SK-N-SH treated with all-trans-retinoic acid at 6 μM for 48 hours (cell line): ENCODE measurements around the gene CLK3.

Experiments
- ATAC-seq: fragments of 200-7000 bp; cut with Tn5 transposase; 3 replicates; pipeline ENCODE4 v1.9.1; 2020; ENCODE audit warnings: mild to moderate bottlenecking, moderate library complexity
- ARNTL ChIP-seq: fragments of 450-650 bp; formaldehyde crosslinking; IDR thresholded peaks from 2 replicates; pipeline ENCODE4 v1.5.0; 2020; ENCODE audit warnings: low read depth, mild to moderate bottlenecking, moderate library complexity, borderline replicate concordance
- BACH2 ChIP-seq: fragments of 250-450 bp; sonication (Bioruptor Pico); IDR thresholded peaks from 2 replicates; pipeline ENCODE4 v1.9.0; 2021; ENCODE audit warnings: mild to moderate bottlenecking, borderline replicate concordance
- CSDC2 ChIP-seq: fragments of 250-450 bp; sonication (Bioruptor Pico); IDR thresholded peaks from 2 replicates; pipeline ENCODE4 v1.5.0; 2020; ENCODE audit warnings: mild to moderate bottlenecking, moderate library complexity
- ESRRG ChIP-seq: fragments of 250-450 bp; sonication (Bioruptor Pico); IDR thresholded peaks from 2 replicates; pipeline ENCODE4 v1.6.1; 2021; ENCODE audit warnings: mild to moderate bottlenecking
- GLIS3 ChIP-seq: fragments of 250-450 bp; sonication (Bioruptor Pico); IDR thresholded peaks from 2 replicates; pipeline ENCODE4 v1.5.0; 2020; ENCODE audit warnings: mild to moderate bottlenecking, moderate library complexity
- ISL1 ChIP-seq: fragments of 250-450 bp; sonication (Bioruptor Pico); IDR thresholded peaks from 2 replicates; pipeline ENCODE4 v2.1.2; 2022; ENCODE audit warnings: mild to moderate bottlenecking, moderate library complexity
- OSR1 ChIP-seq: fragments of 250-450 bp; sonication (Bioruptor Pico); IDR thresholded peaks from 2 replicates; pipeline ENCODE4 v1.8.0; 2022; ENCODE audit warnings: moderate library complexity, mild to moderate bottlenecking, inconsistent platforms
- PATZ1 ChIP-seq: fragments of 250-450 bp; sonication (Bioruptor Pico); IDR thresholded peaks from 2 replicates; pipeline ENCODE4 v1.8.0; 2020; ENCODE audit warnings: mild to moderate bottlenecking, moderate library complexity, borderline replicate concordance
- POU6F1 ChIP-seq: fragments of 250-450 bp; sonication (Bioruptor Pico); IDR thresholded peaks from 2 replicates; pipeline ENCODE4 v1.8.0; 2021; ENCODE audit warnings: low read depth, mild to moderate bottlenecking, moderate library complexity, borderline replicate concordance
- PPARA ChIP-seq: fragments of 250-450 bp; sonication (Bioruptor Pico); IDR thresholded peaks from 2 replicates; pipeline ENCODE4 v1.5.0; 2020; ENCODE audit warnings: mild to moderate bottlenecking, borderline replicate concordance
- TCF4 ChIP-seq: fragments of 250-450 bp; sonication (Bioruptor Pico); IDR thresholded peaks from 2 replicates; pipeline ENCODE4 v1.8.0; 2021; ENCODE audit warnings: mild to moderate bottlenecking, moderate library complexity, borderline replicate concordance
- TSHZ2 ChIP-seq: fragments of 250-450 bp; sonication (Bioruptor Pico); IDR thresholded peaks from 2 replicates; pipeline ENCODE4 v1.5.0; 2020; ENCODE audit warnings: mild to moderate bottlenecking, moderate library complexity
- ZFP30 ChIP-seq: fragments of 450-650 bp; formaldehyde crosslinking; IDR thresholded peaks from 2 replicates; pipeline ENCODE4 v1.5.0; 2022; ENCODE audit warnings: mild to moderate bottlenecking, moderate library complexity
- ZNF565 ChIP-seq: fragments of 450-650 bp; formaldehyde crosslinking; conservative IDR thresholded peaks from 2 replicates; pipeline ENCODE4 v1.5.0; 2020; ENCODE audit warnings: low read depth, mild to moderate bottlenecking, moderate library complexity
- ZNF70 ChIP-seq: fragments of 450-650 bp; formaldehyde crosslinking; IDR thresholded peaks from 2 replicates; pipeline ENCODE4 v1.5.0; 2020; ENCODE audit warnings: mild to moderate bottlenecking, moderate library complexity
- ZNF8 ChIP-seq: fragments of 450-650 bp; formaldehyde crosslinking; IDR thresholded peaks from 2 replicates; pipeline ENCODE4 v1.5.0; 2020; ENCODE audit warnings: mild to moderate bottlenecking, moderate library complexity
- TF ChIP-seq, protein P1 (sequence below): fragments of 250-450 bp; sonication (Bioruptor Pico); IDR thresholded peaks from 2 replicates; pipeline ENCODE4 v1.5.1; 2021; ENCODE audit warnings: mild to moderate bottlenecking, moderate library complexity
- TF ChIP-seq, protein P2 (sequence below): fragments of 250-450 bp; sonication (Bioruptor Pico); IDR thresholded peaks from 2 replicates; pipeline ENCODE4 v1.5.1; 2020; ENCODE audit warnings: low read depth, mild to moderate bottlenecking, moderate library complexity

Gene CLK3

DNA sequence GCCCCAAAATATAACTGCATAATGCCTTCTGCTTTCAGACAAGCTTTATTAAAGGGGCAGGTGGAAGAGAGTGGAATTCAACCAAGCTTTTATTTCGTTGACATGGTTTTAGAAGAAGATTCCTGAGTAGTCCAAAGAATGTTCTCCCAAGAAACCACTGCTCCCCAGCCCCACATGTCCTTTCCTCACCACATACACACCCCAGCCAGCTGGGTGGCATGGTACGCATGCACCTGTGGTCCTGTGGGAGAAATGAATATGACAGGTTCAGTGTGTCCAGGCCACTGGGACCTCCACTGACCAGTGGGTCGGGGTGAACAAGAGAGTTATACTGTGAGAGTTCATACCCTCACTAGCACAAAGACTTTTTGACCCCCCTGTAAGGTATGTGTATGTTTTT, 44.4 kb upstream of the CLK3 start:
- TF ChIP-seq GLIS3 (CRISPR knock-in tag), result no peak
- TF ChIP-seq, all 23 proteins: peak for 0
- ATAC-seq, result no peak

DNA sequence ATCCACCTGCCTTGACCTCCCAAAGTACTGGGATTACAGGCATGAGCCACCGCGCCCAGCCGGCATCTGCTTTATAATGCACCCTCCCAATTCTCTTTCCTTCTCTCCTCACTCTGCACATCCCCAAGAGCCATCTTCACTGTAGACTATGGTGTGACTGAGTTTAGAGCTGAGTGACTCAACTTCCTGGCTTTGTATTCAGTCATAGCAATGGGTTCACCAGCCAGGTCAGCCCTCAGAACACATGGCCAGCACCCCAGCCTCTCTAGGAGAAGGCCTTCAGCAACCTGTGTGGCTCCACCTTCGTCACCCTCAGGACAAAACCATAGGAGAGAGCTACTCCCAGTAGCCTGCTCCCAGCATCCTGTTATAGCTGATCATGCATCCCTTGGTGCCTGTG, 41.6 kb upstream of the CLK3 start:
- no peak for ATAC-seq

GRCh38 chr15:74578496-74578994, 37.1 kb upstream of the CLK3 start:
- TF ChIP-seq ZNF70 (CRISPR knock-in tag), result no peak
- no peak for TF ChIP-seq ZNF8 (CRISPR knock-in tag)
- TF ChIP-seq ESRRG (CRISPR knock-in tag), result no peak
- TF ChIP-seq ISL1 (CRISPR knock-in tag), result no peak
- no peak for TF ChIP-seq POU6F1 (CRISPR knock-in tag)
- TF ChIP-seq ZFP30 (CRISPR knock-in tag), result no peak
- no peak for TF ChIP-seq TCF4 (CRISPR knock-in tag)
- TF ChIP-seq TSHZ2, result no peak
- TF ChIP-seq OSR1, result no peak
- no peak for TF ChIP-seq BACH2 (CRISPR knock-in tag)
- TF ChIP-seq CSDC2, result no peak
- TF ChIP-seq PPARA (CRISPR knock-in tag), result no peak
- ATAC-seq, result no peak

More for the DNA sequence above, 41.6 kb upstream of the CLK3 start:
- TF ChIP-seq CSDC2, result no peak
- TF ChIP-seq ZNF70 (CRISPR knock-in tag), result no peak
- TF ChIP-seq OSR1, result no peak
- no peak for TF ChIP-seq GLIS3 (CRISPR knock-in tag)
- TF ChIP-seq PATZ1, result no peak
- TF ChIP-seq ZNF565, result no peak
- TF ChIP-seq ZNF8 (CRISPR knock-in tag), result no peak
- TF ChIP-seq, protein P1, sequence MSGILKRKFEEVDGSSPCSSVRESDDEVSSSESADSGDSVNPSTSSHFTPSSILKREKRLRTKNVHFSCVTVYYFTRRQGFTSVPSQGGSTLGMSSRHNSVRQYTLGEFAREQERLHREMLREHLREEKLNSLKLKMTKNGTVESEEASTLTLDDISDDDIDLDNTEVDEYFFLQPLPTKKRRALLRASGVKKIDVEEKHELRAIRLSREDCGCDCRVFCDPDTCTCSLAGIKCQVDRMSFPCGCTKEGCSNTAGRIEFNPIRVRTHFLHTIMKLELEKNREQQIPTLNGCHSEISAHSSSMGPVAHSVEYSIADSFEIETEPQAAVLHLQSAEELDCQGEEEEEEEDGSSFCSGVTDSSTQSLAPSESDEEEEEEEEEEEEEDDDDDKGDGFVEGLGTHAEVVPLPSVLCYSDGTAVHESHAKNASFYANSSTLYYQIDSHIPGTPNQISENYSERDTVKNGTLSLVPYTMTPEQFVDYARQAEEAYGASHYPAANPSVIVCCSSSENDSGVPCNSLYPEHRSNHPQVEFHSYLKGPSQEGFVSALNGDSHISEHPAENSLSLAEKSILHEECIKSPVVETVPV (CRISPR knock-in tag), result no peak
- TF ChIP-seq TSHZ2, result no peak
- TF ChIP-seq, protein P2, sequence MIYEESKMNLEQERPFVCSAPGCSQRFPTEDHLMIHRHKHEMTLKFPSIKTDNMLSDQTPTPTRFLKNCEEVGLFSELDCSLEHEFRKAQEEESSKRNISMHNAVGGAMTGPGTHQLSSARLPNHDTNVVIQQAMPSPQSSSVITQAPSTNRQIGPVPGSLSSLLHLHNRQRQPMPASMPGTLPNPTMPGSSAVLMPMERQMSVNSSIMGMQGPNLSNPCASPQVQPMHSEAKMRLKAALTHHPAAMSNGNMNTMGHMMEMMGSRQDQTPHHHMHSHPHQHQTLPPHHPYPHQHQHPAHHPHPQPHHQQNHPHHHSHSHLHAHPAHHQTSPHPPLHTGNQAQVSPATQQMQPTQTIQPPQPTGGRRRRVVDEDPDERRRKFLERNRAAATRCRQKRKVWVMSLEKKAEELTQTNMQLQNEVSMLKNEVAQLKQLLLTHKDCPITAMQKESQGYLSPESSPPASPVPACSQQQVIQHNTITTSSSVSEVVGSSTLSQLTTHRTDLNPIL (CRISPR knock-in tag), result no peak
- no peak for TF ChIP-seq ARNTL (CRISPR knock-in tag)
